H9 (cell line): ENCODE results near the gene CA5A. TPM values are rescaled to one million over a fixed set of nuclear protein-coding genes. Genes with fewer than 3 reads are reported as not detected.

ENCODE experiments used
- DNase-seq: peaks from one replicate; pipeline ENCODE4 v3.0.0-alpha.2; 2017
- H2AFZ ChIP-seq: one replicate; pipeline ENCODE4 v1.6.1; 2013; ENCODE audit warnings: mild to moderate bottlenecking, low read length, control low read depth, moderate library complexity
- H2AK5ac ChIP-seq: 2 replicates; pipeline ENCODE4 v1.6.1; 2013; ENCODE audit warnings: low read length, control low read depth, mixed read lengths; ENCODE audit not compliant: insufficient read length
- H2BK120ac ChIP-seq: one replicate; pipeline ENCODE4 v1.6.1; 2013; ENCODE audit warnings: low read depth, mild to moderate bottlenecking, low read length, control low read depth, inconsistent platforms; ENCODE audit not compliant: poor library complexity, severe bottlenecking
- H2BK12ac ChIP-seq: 2 replicates; pipeline ENCODE4 v1.6.1; 2013; ENCODE audit warnings: low read length, control low read depth, mixed read lengths, low read depth; ENCODE audit not compliant: insufficient read length
- H2BK15ac ChIP-seq: 2 replicates; pipeline ENCODE4 v1.6.1; 2013; ENCODE audit warnings: low read depth, low read length, control low read depth
- H2BK20ac ChIP-seq: one replicate; pipeline ENCODE4 v1.6.1; 2013; ENCODE audit warnings: low read depth, mild to moderate bottlenecking, low read length, control low read depth, inconsistent platforms; ENCODE audit not compliant: poor library complexity, severe bottlenecking
- H2BK5ac ChIP-seq: 2 replicates; pipeline ENCODE4 v1.6.1; 2013; ENCODE audit warnings: low read length, control low read depth, mixed read lengths; ENCODE audit not compliant: insufficient read length
- H3K14ac ChIP-seq: 2 replicates; pipeline ENCODE4 v1.6.1; 2013; ENCODE audit warnings: low read length, control low read depth; ENCODE audit not compliant: insufficient read depth
- H3K18ac ChIP-seq: 2 replicates; pipeline ENCODE4 v1.6.1; 2013; ENCODE audit warnings: low read depth, mild to moderate bottlenecking, mixed read lengths, low read length, control low read depth; ENCODE audit not compliant: insufficient read length
- H3K23ac ChIP-seq: 2 replicates; pipeline ENCODE4 v1.6.1; 2013; ENCODE audit warnings: low read length, control low read depth, mixed read lengths, low read depth; ENCODE audit not compliant: insufficient read length
- H3K23me2 ChIP-seq: 2 replicates; pipeline ENCODE4 v1.6.1; 2013; ENCODE audit warnings: low read depth, mild to moderate bottlenecking, mixed read lengths, low read length, control low read depth; ENCODE audit not compliant: insufficient read length, poor library complexity, severe bottlenecking
- H3K27ac ChIP-seq: 2 replicates; pipeline ENCODE4 v1.5.1; 2013; ENCODE audit warnings: low read length, control low read depth, mixed read lengths, low read depth; ENCODE audit not compliant: insufficient read length
- H3K27me3 ChIP-seq: 2 replicates; pipeline ENCODE4 v1.6.1; 2013; ENCODE audit warnings: low read length, control low read depth, inconsistent platforms; ENCODE audit not compliant: insufficient read depth
- H3K4ac ChIP-seq: 2 replicates; pipeline ENCODE4 v1.6.1; 2013; ENCODE audit warnings: low read depth, mild to moderate bottlenecking, control low read depth, inconsistent platforms, low read length, moderate library complexity
- H3K4me1 ChIP-seq: 2 replicates; pipeline ENCODE4 v1.6.1; 2013; ENCODE audit warnings: low read length, control low read depth, inconsistent platforms; ENCODE audit not compliant: insufficient read depth
- H3K4me2 ChIP-seq: 2 replicates; pipeline ENCODE4 v1.6.1; 2013; ENCODE audit warnings: low read length, control low read depth, mixed read lengths; ENCODE audit not compliant: insufficient read length, insufficient read depth
- H3K56ac ChIP-seq: 2 replicates; pipeline ENCODE4 v1.6.1; 2013; ENCODE audit warnings: low read depth, mild to moderate bottlenecking, mixed read lengths, low read length, control low read depth; ENCODE audit not compliant: insufficient read length
- H3K79me1 ChIP-seq: 2 replicates; pipeline ENCODE4 v1.6.1; 2013; ENCODE audit warnings: low read depth, mild to moderate bottlenecking, moderate library complexity, low read length, control low read depth, inconsistent platforms; ENCODE audit not compliant: insufficient read depth, poor library complexity, severe bottlenecking
- H3K79me2 ChIP-seq: 2 replicates; pipeline ENCODE4 v1.6.1; 2013; ENCODE audit warnings: low read length, control low read depth, inconsistent platforms; ENCODE audit not compliant: insufficient read depth
- H3K9ac ChIP-seq: 2 replicates; pipeline ENCODE4 v1.6.1; 2013; ENCODE audit warnings: low read length, control low read depth, mixed read lengths; ENCODE audit not compliant: insufficient read length; ENCODE audit errors: extremely low read depth
- H3K9me3 ChIP-seq: one replicate; pipeline ENCODE4 v1.6.1; 2013; ENCODE audit warnings: low read depth, low read length, inconsistent platforms; ENCODE audit not compliant: control insufficient read depth
- H3T11ph ChIP-seq: one replicate; pipeline ENCODE4 v1.6.1; 2013; ENCODE audit warnings: mild to moderate bottlenecking, low read length, control low read depth, inconsistent platforms
- H4K20me1 ChIP-seq: one replicate; pipeline ENCODE4 v1.6.1; 2013; ENCODE audit not compliant: control insufficient read depth, insufficient read length, insufficient read depth
- H4K5ac ChIP-seq: 2 replicates; pipeline ENCODE4 v1.6.1; 2013; ENCODE audit warnings: low read depth, mild to moderate bottlenecking, mixed read lengths, low read length, control low read depth; ENCODE audit not compliant: insufficient read length
- H4K8ac ChIP-seq: replicated peaks from 2 replicates; pipeline ENCODE4 v1.6.1; 2013; ENCODE audit warnings: low read length, control low read depth, mixed read lengths, low read depth; ENCODE audit not compliant: insufficient read length
- H4K91ac ChIP-seq: 2 replicates; pipeline ENCODE4 v1.6.1; 2013; ENCODE audit warnings: low read depth, mild to moderate bottlenecking, moderate library complexity, mixed read lengths, low read length, control low read depth; ENCODE audit not compliant: insufficient read length
- H3K27ac Mint-ChIP-seq, 3 experiments: 2 replicates in 2 of 3; 3 replicates in 1 of 3; pipeline ENCODE4 v1.8.0; 2020 to 2021; ENCODE audit warnings: mixed read lengths in 3 of 3, mild to moderate bottlenecking in 1 of 3, moderate library complexity in 1 of 3
- H3K27me3 Mint-ChIP-seq: 2 replicates; pipeline ENCODE4 v1.8.0; 2021; ENCODE audit warnings: low read depth, mild to moderate bottlenecking, moderate library complexity, mixed read lengths
- H3K36me3 Mint-ChIP-seq, 3 experiments: 2 replicates in 2 of 3; 3 replicates in 1 of 3; pipeline ENCODE4 v1.8.0; 2020 to 2021; ENCODE audit warnings: low read depth in 3 of 3, mixed read lengths in 3 of 3; ENCODE audit not compliant: insufficient read depth in 1 of 3
- H3K4me1 Mint-ChIP-seq, 2 experiments: 2 replicates each; pipeline ENCODE4 v1.8.0; 2020; ENCODE audit warnings: mixed read lengths in 2 of 2
- H3K4me3 Mint-ChIP-seq, 2 experiments: 2 replicates in 1 of 2; 3 replicates in 1 of 2; pipeline ENCODE4 v1.8.0; 2020 to 2021; ENCODE audit warnings: mild to moderate bottlenecking in 2 of 2, mixed read lengths in 2 of 2, moderate library complexity in 1 of 2
- H3K9me3 Mint-ChIP-seq, 2 experiments: 2 replicates in 1 of 2; 3 replicates in 1 of 2; pipeline ENCODE4 v1.8.0; 2020; ENCODE audit warnings: mild to moderate bottlenecking in 2 of 2, mixed read lengths in 2 of 2, moderate library complexity in 1 of 2
- CTCF ChIP-seq: fragments of 200-600 bp; sonication (generic); conservative IDR thresholded peaks from 3 replicates; pipeline ENCODE4 v1.8.0; 2021; ENCODE audit warnings: antibody characterized with exemption, mild to moderate bottlenecking
- WGBS: extraction: QIAGEN DNeasy Blood & Tissue Kit; methylation state at CpG from one replicate; pipeline ENCODE4 v1.1.7; 2013; ENCODE audit warnings: missing lambda C conversion rate, low lambda C conversion rate, mixed read lengths; ENCODE audit not compliant: insufficient read length; ENCODE audit errors: extremely low coverage; 5-methylcytosine and 5-hydroxymethylcytosine counted together
- total RNA-seq: library from RNA; stranded (reverse); gene quantifications from 2 replicates; pipeline ENCODE4 v1.2.1, GENCODE V29; 2021

The CA5A gene
- total RNA-seq, 1 experiment from 2014 or later = not detected

GRCh38 chr16:87846705-87847466 is 89.4 kb downstream of the CA5A start:
- DNase-seq = no peak
- no peak overlapping the region for H4K8ac ChIP-seq
- no peak overlapping the region; a peak in 1 of 7 replicates for H3K27ac Mint-ChIP-seq
- no peak overlapping the region for H2BK20ac ChIP-seq
- H3K27ac ChIP-seq = no peak overlapping the region
- no peak overlapping the region for H3T11ph ChIP-seq
- H2BK5ac ChIP-seq = no peak overlapping the region
- peaks cover 23 to 71% (median 39%) of the 10 kb centered on the region in 3 experiments for H3K36me3 Mint-ChIP-seq
- H3K18ac ChIP-seq = no peak overlapping the region
- no peak overlapping the region for H3K4me2 ChIP-seq
- H2AFZ ChIP-seq = no peak overlapping the region
- no peaks in the 10 kb centered on the region; the same call in 1 of the 2 replicates for H3K27me3 Mint-ChIP-seq
- no peak overlapping the region for H4K5ac ChIP-seq
- no peaks in the 10 kb centered on the region for H3K23me2 ChIP-seq
- H2BK120ac ChIP-seq = no peak overlapping the region
- H3K4me1 ChIP-seq = no peaks in the 10 kb centered on the region; the same call in 1 of the 2 replicates
- H3K9ac ChIP-seq = no peak overlapping the region
- peaks cover 15 to 44% of the 10 kb centered on the region in 2 experiments for H3K4me1 Mint-ChIP-seq
- no peaks in the 10 kb centered on the region for H3K9me3 Mint-ChIP-seq
- H4K20me1 ChIP-seq = peaks cover 2% of the 10 kb centered on the region
- no peak overlapping the region for H3K56ac ChIP-seq
- H3K23ac ChIP-seq = no peak overlapping the region
- H3K79me2 ChIP-seq = no peaks in the 10 kb centered on the region; the same call in 1 of the 2 replicates
- no CpG with 5 or more reads among the region's 25 CpGs for WGBS
- peaks cover 4% of the 10 kb centered on the region for H3K79me1 ChIP-seq
- H3K14ac ChIP-seq = no peak overlapping the region
- H2AK5ac ChIP-seq = no peak overlapping the region
- H3K9me3 ChIP-seq = no peaks in the 10 kb centered on the region
- no peaks in the 10 kb centered on the region for H3K27me3 ChIP-seq
- H3K4ac ChIP-seq = no peak overlapping the region
- no peak for TF ChIP-seq CTCF
- no peak overlapping the region for H4K91ac ChIP-seq
- no peak overlapping the region for H2BK15ac ChIP-seq
- H3K4me3 Mint-ChIP-seq = no peak overlapping the region
- H2BK12ac ChIP-seq = no peak overlapping the region
